Mucosa of descending colon (tissue), 3 donors: ENCODE results near the gene SLC22A1. TPM values are rescaled to one million over a fixed set of nuclear protein-coding genes. Genes with fewer than 3 reads are reported as not detected.

ENCODE experiments used
- ATAC-seq: fragments of 200-7000 bp; cut with Tn5 transposase; one replicate; pipeline ENCODE4 v1.9.1; 2020; ENCODE audit warnings: mild to moderate bottlenecking, moderate library complexity
- DNase-seq, 3 donors: peaks; one replicate each; pipeline ENCODE4 v3.0.0-alpha.2; 2020
- H3K36me3 ChIP-seq: fragments of 200-600 bp; one replicate; pipeline ENCODE4 v1.8.0; 2021; ENCODE audit warnings: low read depth, mild to moderate bottlenecking
- H3K4me1 ChIP-seq: fragments of 200-600 bp; one replicate; pipeline ENCODE4 v1.8.0; 2021; ENCODE audit warnings: low read depth, mild to moderate bottlenecking
- H3K4me3 ChIP-seq: fragments of 200-600 bp; one replicate; pipeline ENCODE4 v1.8.0; 2021; ENCODE audit warnings: mild to moderate bottlenecking
- H3K9me3 ChIP-seq: fragments of 200-600 bp; one replicate; pipeline ENCODE4 v1.8.0; 2021; ENCODE audit warnings: mild to moderate bottlenecking
- intact Hi-C, 2 donors: fragments of 100-400 bp; cut with DNase I in 1 of 2; cut with micrococcal nuclease in 1 of 2; formaldehyde crosslinking; loops; one replicate each; pipeline versions ENCODE4 v1.11.0 to v1.11.1; 2022; cut with DNase I, micrococcal nuclease
- total RNA-seq, 3 donors: library from RNA; stranded (reverse); fragmentation: NEBNext Ultra II Directional in 2 of 3; extraction: Animal tissue kit (Norgen Biotek cat#: 25700) in 2 of 3; gene quantifications; one replicate each; pipeline versions ENCODE4 v1.2.1 to v1.2.4, GENCODE V29; 2021 to 2023
- TF ChIP-seq, protein P1 (sequence below): fragments of 200-600 bp; IDR thresholded peaks from one replicate; pipeline ENCODE4 v1.8.0; 2022; ENCODE audit warnings: antibody characterized with exemption, mild to moderate bottlenecking
- donor health status: DM: no; HTN: no; CAD: no; lungs with moderate emphysema.
- donor health status: DM: no; HTN: no; CAD: no.
- donor health status: DM: no; HTN: yes; CAD: no.

The SLC22A1 gene
- total RNA-seq, 3 donors from 2014 or later = 1.9 to 2.4 (median 2.4) TPM

DNA sequence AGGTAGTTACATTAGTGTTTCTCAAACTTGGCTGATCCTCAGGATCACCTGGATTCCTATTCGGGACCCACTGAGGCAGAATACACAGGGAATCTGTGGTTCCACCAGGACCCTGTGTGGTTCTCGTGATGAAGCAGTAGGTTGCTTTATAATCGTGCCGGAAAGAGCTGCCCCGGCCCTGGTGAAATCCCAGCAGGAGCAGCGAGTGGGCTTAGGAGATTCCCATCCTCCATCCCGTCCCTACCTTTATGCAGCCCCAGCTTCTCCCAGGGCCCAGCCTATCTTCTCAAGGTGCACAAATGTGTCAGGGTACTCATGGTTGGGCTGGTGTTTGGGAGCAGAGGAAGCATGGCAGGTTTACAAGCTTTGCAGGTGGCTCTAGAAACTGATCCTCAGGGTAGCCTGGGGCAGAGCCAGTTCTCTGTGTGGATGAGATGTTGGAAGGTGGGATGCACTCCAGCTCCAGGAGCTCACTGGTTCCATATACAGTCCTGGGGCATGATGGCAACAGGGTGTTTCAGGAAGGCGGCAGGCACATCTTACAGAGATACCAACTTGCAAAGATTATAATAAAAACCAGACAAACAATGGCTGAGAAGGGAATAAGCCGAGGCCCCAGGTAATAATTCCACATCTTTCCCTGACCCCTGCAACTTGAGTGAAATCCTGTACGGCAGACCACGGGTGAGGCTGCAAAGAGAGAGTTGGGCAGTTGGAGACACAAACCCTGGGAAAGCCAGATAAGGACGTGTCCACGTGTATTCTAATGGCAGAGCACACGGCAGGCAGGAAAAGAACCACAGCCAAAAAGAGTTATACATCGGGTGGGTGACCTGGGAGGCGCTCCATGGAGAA is 5.9 kb downstream of the SLC22A1 start:
- no peaks in the 10 kb centered on the region for H3K4me1 ChIP-seq
- TF ChIP-seq, protein P1, sequence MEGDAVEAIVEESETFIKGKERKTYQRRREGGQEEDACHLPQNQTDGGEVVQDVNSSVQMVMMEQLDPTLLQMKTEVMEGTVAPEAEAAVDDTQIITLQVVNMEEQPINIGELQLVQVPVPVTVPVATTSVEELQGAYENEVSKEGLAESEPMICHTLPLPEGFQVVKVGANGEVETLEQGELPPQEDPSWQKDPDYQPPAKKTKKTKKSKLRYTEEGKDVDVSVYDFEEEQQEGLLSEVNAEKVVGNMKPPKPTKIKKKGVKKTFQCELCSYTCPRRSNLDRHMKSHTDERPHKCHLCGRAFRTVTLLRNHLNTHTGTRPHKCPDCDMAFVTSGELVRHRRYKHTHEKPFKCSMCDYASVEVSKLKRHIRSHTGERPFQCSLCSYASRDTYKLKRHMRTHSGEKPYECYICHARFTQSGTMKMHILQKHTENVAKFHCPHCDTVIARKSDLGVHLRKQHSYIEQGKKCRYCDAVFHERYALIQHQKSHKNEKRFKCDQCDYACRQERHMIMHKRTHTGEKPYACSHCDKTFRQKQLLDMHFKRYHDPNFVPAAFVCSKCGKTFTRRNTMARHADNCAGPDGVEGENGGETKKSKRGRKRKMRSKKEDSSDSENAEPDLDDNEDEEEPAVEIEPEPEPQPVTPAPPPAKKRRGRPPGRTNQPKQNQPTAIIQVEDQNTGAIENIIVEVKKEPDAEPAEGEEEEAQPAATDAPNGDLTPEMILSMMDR = no peak
- ATAC-seq (no peak), DNase-seq (no peak)
- H3K9me3 ChIP-seq = no peaks in the 10 kb centered on the region
- H3K36me3 ChIP-seq = no peaks in the 10 kb centered on the region
- intact Hi-C loops = no loop called here
- H3K4me3 ChIP-seq = no peak overlapping the region

DNA sequence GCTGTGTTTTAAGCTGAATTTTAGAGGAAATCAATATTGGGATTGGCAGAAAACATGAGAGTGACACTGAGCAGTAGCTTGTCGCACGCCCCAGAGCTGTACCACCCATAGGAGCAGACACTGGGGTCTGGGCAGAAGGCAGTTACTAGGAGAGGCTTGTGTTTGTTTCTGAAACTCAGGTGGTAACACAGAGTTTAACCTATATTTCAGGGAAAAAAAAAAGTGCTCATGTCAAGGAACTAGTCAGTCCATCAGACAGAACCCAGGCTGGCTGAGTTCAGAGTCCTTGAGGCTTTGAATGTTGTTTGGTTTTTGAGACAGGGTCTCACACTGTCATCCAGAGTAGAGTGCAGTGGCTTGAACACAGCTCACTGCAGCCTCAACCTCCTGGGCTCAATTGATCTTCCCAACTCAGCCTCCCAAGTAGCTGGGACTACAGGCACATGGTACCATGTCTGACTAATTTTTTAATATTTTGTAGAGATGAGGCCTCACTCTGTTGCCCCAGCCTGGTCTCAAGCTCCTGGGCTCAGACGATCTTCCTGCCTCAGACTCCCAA is 6.6 kb downstream of the SLC22A1 start:
- ATAC-seq = no peak
- TF ChIP-seq, protein P1 = no peak
- intact Hi-C loops = no loop called here
- H3K36me3 ChIP-seq = no peaks in the 10 kb centered on the region
- H3K4me1 ChIP-seq = no peaks in the 10 kb centered on the region
- H3K4me3 ChIP-seq = no peak overlapping the region
- DNase-seq = no peak
- H3K9me3 ChIP-seq = no peaks in the 10 kb centered on the region

DNA sequence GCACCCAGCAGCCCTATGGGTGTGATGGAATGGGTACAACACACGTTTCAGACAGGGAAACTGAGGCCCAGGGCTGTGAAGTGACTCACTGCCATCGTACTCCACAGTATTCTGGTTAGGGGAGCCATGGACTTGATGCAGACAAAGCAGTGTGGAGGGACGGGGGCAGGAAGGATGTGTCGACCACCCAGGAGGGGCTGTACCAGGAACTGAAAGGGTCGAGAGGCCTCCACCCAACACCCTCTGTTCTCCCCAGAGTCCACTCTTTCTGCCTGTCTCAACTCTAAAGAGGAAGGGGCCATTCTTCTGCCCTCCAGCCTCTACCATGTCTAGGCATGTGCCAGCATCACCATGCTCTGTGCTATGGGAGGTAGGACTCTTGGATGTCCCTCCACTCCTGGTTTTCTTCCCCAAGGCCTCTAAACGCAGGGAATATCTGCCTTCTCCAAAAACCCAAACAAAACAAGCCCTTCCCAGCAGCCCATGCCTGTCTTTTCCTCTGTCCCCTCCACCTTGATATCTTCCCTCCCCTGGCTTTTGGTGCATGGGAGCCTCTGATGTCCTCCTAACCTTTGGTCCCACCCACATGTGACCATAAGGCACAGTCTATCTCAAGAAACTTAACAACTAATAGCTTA is 7.4 kb downstream of the SLC22A1 start:
- no peak for DNase-seq
- no peaks in the 10 kb centered on the region for H3K9me3 ChIP-seq
- H3K4me1 ChIP-seq = no peaks in the 10 kb centered on the region
- H3K36me3 ChIP-seq = no peaks in the 10 kb centered on the region
- H3K4me3 ChIP-seq = no peak overlapping the region
- ATAC-seq = no peak
- intact Hi-C loops = no loop called here
- TF ChIP-seq, protein P1 = no peak

DNA sequence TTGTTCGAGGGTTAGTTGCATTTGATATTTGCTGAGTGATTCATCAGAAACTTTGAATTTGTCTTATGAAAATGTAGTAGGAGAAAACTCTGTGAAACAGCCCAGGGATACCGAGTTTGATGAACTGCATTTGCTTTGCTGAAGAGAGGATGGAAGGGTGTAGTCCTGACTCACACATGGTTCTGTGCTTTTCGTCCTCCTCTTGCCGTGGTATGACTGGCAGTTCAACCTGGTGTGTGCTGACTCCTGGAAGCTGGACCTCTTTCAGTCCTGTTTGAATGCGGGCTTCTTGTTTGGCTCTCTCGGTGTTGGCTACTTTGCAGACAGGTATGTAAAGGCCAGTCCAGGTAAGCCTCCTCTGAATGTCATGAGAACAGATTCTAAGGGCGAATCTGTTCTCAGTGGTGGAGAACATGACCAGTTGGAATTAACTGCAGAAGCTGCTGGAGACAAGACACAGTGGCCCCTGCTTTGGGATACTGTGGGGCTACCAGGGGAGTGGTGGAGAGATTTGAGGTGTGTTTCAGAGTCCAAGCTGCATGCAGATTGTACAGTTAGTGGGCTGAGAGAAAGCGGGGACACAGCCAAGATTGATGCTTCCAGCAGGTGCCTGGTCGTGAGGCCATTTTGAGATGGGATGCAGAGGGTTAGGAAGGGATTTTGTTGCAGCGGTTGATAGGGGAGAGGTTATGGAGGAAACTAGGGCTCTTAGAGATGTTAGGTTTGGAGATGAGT is 8.4 kb downstream of the SLC22A1 start:
- intact Hi-C loops = no loop called here

More for the DNA sequence above, 8.4 kb downstream of the SLC22A1 start:
- H3K9me3 ChIP-seq = no peaks in the 10 kb centered on the region
- no peaks in the 10 kb centered on the region for H3K36me3 ChIP-seq
- TF ChIP-seq, protein P1 = no peak
- H3K4me3 ChIP-seq = no peak overlapping the region
- no peaks in the 10 kb centered on the region for H3K4me1 ChIP-seq
- ATAC-seq (no peak), DNase-seq (no peak)
